Right kidney (tissue), 1 donor: Measurements from ENCODE around the gene CSRP1.
"Not testable (repeated sequence)": the region's sequence is repeated elsewhere in the genome, so short reads cannot be mapped to it uniquely, and the experiment has no call there.

Experiments
- DNase-seq: peaks from one replicate; pipeline ENCODE4 v3.0.0-alpha.2; 2016

Gene CSRP1

GRCh38 chr1:201497935-201498509 lies 8.9 kb downstream of the CSRP1 start:
- no peak for DNase-seq

GRCh38 chr1:201496296-201496690 lies 10.6 kb downstream of the CSRP1 start:
- DNase-seq, result no peak

- DNase-seq, result peak; percentile 73
Observed at GRCh38 chr1:201495551-201496295, 11.2 kb downstream of the CSRP1 start.

GRCh38 chr1:201493757-201494617 lies 12.9 kb downstream of the CSRP1 start:
- DNase-seq, result peak; percentile 74

- DNase-seq, result not testable (repeated sequence)
Observed at GRCh38 chr1:201493026-201493656, 13.8 kb downstream of the CSRP1 start.

- no peak for DNase-seq
Observed at GRCh38 chr1:201491896-201492511, 14.9 kb downstream of the CSRP1 start.

GRCh38 chr1:201490708-201491131 lies 16.2 kb downstream of the CSRP1 start:
- DNase-seq, result no peak

- no peak for DNase-seq
Observed at GRCh38 chr1:201489643-201490261, 17.2 kb downstream of the CSRP1 start.

GRCh38 chr1:201488830-201489589 lies 17.9 kb downstream of the CSRP1 start:
- DNase-seq, result no peak

- no peak for DNase-seq
Observed at GRCh38 chr1:201487742-201488141, 19.2 kb downstream of the CSRP1 start.

- DNase-seq, result no peak
Observed at GRCh38 chr1:201486187-201486586, 20.7 kb downstream of the CSRP1 start.

- DNase-seq, result no peak
Observed at GRCh38 chr1:201485184-201485774, 21.6 kb downstream of the CSRP1 start.

GRCh38 chr1:201483373-201483949 lies 23.5 kb downstream of the CSRP1 start:
- DNase-seq, result no peak

GRCh38 chr1:201482755-201483154 lies 24.2 kb downstream of the CSRP1 start:
- DNase-seq, result no peak

GRCh38 chr1:201481761-201482493 lies 25.0 kb downstream of the CSRP1 start:
- DNase-seq, result peak; percentile 84

GRCh38 chr1:201481004-201481380 lies 25.9 kb downstream of the CSRP1 start:
- DNase-seq, result peak; percentile 51

GRCh38 chr1:201480231-201481003 lies 26.5 kb downstream of the CSRP1 start:
- peak; percentile 35 for DNase-seq

GRCh38 chr1:201479201-201479730 lies 27.7 kb downstream of the CSRP1 start:
- no peak for DNase-seq
